ENCODE data around the gene MACROD2.

DNA sequence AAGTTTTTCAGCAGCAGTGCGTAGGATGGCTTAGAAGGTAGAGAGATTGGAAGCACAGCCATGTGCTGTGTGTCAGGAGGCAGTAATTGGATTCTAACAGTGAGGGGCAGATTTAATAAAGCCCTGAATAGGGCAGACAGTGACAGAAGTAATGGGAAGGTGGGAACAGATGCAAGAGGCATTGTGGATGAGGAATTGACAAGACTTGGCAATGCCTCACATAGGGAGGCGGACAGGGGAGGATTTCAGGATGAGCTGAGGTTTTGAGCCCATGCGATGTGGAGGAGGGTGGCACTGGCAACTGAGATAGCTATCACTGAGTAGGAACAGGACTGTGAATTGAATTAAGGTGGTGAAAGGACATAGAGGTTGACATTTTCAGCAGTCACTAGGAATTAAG is 604.3 kb downstream of the MACROD2 start:
- TF ChIP-seq, protein P1, sequence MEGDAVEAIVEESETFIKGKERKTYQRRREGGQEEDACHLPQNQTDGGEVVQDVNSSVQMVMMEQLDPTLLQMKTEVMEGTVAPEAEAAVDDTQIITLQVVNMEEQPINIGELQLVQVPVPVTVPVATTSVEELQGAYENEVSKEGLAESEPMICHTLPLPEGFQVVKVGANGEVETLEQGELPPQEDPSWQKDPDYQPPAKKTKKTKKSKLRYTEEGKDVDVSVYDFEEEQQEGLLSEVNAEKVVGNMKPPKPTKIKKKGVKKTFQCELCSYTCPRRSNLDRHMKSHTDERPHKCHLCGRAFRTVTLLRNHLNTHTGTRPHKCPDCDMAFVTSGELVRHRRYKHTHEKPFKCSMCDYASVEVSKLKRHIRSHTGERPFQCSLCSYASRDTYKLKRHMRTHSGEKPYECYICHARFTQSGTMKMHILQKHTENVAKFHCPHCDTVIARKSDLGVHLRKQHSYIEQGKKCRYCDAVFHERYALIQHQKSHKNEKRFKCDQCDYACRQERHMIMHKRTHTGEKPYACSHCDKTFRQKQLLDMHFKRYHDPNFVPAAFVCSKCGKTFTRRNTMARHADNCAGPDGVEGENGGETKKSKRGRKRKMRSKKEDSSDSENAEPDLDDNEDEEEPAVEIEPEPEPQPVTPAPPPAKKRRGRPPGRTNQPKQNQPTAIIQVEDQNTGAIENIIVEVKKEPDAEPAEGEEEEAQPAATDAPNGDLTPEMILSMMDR (IDR thresholded peaks at IDR 0.05; ENCODE audit: poor library complexity, severe bottlenecking) = no peak
- TF ChIP-seq SMC3 (conservative IDR thresholded peaks at IDR 0.05; ENCODE audit: poor library complexity) (no peak), POLR2AphosphoS5 (IDR thresholded peaks at IDR 0.05) (no peak)
